Endothelial cell of coronary artery (primary cell): ENCODE measurements around the gene TRAT1. TPM values are rescaled to one million over a fixed set of nuclear protein-coding genes. Genes with fewer than 3 reads are reported as not detected.

Experiments used
- total RNA-seq: library from RNA; depleted of rRNA; stranded (reverse); fragments of >200 nt; gene quantifications from 2 replicates; pipeline ENCODE4 v1.2.3, GENCODE V29; 2014

TRAT1 gene
- total RNA-seq = not detected in 2 replicates

GRCh38 chr3:108822123-108822897, at the start of gene TRAT1:
Gene TRAT1 (plus strand): TSS chr3:108822786. CDS start chr3:108822928, 142 bp downstream.

Other genes with a start within 250 kb of the TRAT1 start
- 13.0 and 26.0 TPM in 2 replicates for gene CIP2A, start 233.3 kb upstream of the TRAT1 start, total RNA-seq
- 5.1 and 5.2 TPM in 2 replicates for gene DZIP3, start 233.1 kb upstream of the TRAT1 start, total RNA-seq
- not detected in 2 replicates for gene RETNLB, start 65.4 kb upstream of the TRAT1 start, total RNA-seq
- not detected in 2 replicates for gene GUCA1C, start 131.1 kb downstream of the TRAT1 start, total RNA-seq